GM19372 (cell line): ENCODE results near the gene MAP3K2.

ENCODE experiments used
- ATAC-seq: cut with Tn5 transposase; IDR thresholded peaks from one replicate; pipeline ENCODE4 v1.9.1; 2021; ENCODE audit warnings: mild to moderate bottlenecking, low read depth, moderate library complexity; ENCODE audit not compliant: unreplicated experiment

MAP3K2 gene

GRCh38 chr2:127408004-127408806, 20.4 kb upstream of the MAP3K2 start:
- ATAC-seq: peak; percentile 72

- ATAC-seq: peak; percentile 4
Measured at GRCh38 chr2:127407661-127408003, 19.9 kb upstream of the MAP3K2 start.

GRCh38 chr2:127407091-127407490, 19.3 kb upstream of the MAP3K2 start:
- no peak for ATAC-seq

DNA sequence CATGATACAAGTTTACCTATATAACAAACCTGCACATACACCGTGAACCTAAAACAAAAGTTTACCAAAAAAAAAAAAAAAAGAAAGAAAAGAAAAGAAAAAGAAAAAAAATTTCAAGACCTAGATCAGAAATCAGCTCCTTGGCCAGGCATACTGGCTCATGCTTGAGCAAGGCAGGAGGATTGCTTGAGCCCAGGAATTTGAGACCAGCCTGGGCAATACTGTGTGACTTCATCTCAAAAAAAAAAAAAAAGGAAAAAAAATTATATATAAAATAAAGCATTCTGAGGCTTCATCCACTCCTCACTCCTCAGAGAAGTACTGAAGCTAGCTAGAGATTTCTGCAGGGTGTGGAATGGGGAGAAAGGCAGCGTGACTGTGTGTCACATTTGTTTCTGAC, 18.7 kb upstream of the MAP3K2 start:
- ATAC-seq: no peak

DNA sequence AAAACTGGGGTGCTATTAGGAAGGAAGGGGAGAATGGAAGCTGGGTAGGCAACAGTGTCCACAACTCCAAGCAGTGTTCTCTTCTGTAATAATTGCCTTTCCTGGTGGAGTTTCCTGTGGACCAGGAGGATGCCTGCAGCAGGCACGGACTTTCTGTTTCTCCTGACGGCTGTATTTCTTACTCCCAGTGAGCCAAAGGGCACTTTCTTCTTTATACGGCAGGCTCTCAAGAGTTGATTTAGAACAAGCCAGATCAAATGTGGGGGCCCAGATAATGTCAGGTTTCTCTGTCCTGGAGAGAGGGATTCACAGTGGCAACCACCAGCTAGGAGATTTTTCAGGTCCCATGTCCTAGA, 17.5 kb upstream of the MAP3K2 start:
- no peak for ATAC-seq

- no peak for ATAC-seq
Measured at GRCh38 chr2:127404466-127405254, 16.9 kb upstream of the MAP3K2 start.

- ATAC-seq: no peak
Measured at GRCh38 chr2:127403460-127403859, 15.7 kb upstream of the MAP3K2 start.

GRCh38 chr2:127401757-127402695, 14.3 kb upstream of the MAP3K2 start:
- no peak for ATAC-seq

GRCh38 chr2:127400897-127401756, 13.4 kb upstream of the MAP3K2 start:
- no peak for ATAC-seq

GRCh38 chr2:127400533-127400896, 12.7 kb upstream of the MAP3K2 start:
- no peak for ATAC-seq

DNA sequence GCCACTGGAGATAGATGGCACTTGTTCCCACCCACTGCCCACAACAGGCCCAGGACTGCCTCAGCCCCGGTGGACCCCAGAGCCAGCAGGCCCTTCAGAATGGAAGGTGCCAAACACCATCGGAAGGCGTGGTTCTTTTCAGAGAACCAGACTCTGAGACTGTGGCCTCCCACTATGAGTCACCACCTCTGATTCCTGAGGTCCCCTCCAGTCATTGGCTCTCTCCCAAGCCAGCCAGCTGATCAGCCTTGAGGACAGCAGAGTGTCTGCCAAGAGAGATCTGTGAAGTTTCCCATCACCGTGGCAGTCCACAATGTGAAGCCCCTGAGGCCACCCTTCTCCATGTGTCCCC, 10.4 kb upstream of the MAP3K2 start:
- ATAC-seq: peak; percentile 91

DNA sequence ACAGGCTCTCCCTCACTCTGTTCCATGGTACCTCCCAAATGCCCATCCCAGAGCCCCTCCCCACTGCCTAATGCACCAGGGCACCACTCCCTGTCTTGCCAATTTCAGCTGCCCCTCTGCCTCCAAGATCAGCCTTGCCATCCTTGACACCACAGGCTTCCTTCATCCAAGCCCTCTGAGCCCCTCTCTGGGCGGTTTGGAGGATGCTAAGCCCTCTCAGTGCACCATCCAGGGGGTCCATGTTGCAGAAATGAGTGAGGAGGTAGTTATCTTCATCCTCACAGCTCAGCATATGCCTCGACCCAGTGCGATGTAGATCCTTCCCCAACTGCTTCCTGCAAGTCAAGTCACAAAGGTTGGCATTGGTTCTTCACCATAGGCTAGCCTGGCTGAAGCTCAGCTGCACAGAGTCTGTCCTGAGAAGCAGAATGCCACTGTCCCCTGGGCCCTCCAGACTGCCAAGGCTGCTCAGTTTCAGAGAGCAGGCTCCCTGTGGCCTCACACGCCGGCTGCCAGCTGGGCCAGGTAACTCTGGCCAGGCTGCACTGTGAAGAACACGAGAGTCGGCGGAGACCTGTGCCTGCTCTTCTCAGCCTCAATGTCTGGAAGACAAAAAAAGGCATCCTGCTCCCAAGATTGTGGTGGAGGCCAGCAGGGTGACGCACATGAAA, 9.9 kb upstream of the MAP3K2 start:
- ATAC-seq: no peak

DNA sequence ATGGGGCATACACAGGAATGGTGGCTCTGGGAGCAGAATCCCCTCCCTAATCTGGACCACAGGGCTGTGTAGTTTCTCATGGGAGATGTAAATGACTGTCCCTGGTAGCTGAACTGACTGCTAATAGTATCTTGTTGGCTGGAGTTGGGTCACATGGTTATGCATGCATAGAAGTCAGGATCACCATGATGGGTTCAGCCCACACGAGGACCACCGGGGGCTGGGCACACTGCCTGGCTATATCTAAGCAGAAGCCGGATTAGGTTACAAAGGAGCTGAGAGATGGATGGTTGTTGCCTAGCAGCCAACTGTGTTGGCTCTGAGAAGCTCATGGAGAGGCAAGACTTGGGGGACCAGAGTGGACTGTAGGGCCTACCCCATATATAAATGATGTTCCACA, 6.7 kb upstream of the MAP3K2 start:
- ATAC-seq: no peak

DNA sequence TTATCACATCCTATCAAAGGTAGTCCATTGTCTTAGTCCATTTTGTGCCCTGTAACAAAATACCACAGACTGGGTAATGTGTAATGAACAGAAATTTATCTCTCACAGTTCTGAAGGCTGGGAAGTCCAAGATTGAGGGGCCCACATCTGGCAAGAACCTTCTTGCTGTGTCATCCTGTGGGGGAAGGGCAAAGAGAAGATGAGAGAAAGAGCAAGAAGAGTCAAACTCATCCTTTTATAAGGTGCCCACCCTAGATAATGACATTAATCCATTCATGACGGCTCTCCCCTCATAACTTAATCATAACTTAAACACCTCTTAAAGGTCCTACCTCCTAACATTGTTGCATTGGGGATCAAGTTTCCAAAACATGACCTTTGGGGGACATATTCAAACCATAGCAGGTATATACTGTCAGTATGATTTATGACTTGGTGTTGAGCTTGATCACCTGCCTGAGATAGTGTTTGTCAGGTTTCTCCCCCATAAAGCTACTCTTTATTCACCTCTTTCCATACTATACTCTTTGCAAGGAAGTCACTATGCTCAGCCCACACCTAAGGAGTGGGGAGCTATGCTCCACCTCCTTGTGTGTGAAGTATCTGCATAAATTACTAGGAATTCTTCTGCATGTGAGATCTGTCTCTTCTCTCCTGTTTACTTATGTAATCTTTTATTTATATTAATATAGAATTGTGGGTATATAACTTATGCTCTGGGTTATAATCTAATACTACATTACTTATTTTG, 5.2 kb upstream of the MAP3K2 start:
- ATAC-seq: no peak

GRCh38 chr2:127392133-127392827, 4.5 kb upstream of the MAP3K2 start:
- no peak for ATAC-seq

DNA sequence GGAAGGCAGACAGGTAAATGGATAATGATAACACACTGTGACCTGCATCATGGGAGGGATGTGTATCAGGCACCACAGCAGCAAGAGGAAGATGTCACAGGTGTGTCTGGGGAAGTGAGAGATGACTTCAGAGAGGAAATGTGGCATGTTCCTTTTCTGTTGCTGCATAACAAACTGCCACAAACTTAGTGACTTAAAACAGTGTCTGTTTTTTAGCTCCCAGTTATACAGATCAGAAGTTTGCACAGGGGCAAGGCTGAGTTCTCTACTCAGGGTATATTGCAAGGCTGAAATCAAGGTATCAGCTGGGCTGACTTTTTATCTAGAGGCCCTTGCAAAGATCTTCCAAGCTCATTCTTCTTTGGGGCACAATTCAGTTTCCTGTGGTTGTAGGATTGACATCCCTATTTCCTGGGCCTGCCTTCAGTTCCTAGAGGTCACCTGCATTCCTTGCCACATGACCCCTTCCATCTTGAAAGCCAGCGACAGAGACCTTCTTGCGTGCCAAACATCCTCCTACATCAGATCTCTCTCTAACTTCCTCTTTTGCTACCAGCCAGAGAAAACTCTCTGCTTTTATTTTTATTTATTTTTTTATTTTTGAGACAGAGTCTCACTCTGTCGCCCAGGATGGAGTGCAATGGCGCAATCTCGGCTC, 2.1 kb upstream of the MAP3K2 start:
- no peak for ATAC-seq

GRCh38 chr2:127388423-127389164, 819 bp upstream of the MAP3K2 start:
- peak; percentile 3 for ATAC-seq
